ENCODE results near the gene NES. TPM values are rescaled to one million over a fixed set of nuclear protein-coding genes. Genes with fewer than 3 reads are reported as not detected.

Gene NES
- polyA plus RNA-seq, 1 of the 3 experiments (the other 2 are of a cell fraction), result 15.8 TPM

- TF ChIP-seq, protein P1, sequence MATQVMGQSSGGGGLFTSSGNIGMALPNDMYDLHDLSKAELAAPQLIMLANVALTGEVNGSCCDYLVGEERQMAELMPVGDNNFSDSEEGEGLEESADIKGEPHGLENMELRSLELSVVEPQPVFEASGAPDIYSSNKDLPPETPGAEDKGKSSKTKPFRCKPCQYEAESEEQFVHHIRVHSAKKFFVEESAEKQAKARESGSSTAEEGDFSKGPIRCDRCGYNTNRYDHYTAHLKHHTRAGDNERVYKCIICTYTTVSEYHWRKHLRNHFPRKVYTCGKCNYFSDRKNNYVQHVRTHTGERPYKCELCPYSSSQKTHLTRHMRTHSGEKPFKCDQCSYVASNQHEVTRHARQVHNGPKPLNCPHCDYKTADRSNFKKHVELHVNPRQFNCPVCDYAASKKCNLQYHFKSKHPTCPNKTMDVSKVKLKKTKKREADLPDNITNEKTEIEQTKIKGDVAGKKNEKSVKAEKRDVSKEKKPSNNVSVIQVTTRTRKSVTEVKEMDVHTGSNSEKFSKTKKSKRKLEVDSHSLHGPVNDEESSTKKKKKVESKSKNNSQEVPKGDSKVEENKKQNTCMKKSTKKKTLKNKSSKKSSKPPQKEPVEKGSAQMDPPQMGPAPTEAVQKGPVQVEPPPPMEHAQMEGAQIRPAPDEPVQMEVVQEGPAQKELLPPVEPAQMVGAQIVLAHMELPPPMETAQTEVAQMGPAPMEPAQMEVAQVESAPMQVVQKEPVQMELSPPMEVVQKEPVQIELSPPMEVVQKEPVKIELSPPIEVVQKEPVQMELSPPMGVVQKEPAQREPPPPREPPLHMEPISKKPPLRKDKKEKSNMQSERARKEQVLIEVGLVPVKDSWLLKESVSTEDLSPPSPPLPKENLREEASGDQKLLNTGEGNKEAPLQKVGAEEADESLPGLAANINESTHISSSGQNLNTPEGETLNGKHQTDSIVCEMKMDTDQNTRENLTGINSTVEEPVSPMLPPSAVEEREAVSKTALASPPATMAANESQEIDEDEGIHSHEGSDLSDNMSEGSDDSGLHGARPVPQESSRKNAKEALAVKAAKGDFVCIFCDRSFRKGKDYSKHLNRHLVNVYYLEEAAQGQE (IDR thresholded peaks at IDR 0.05; ENCODE audit: low read depth, low read length), result 0 out of 2 replicates have a peak, but pooled peaks have one; percentile 52
- peak; percentile 28; the same call in 1 of the 2 replicates for TF ChIP-seq PBX3 (IDR thresholded peaks at IDR 0.05)
- TF ChIP-seq TEAD4 (IDR thresholded peaks at IDR 0.05; ENCODE audit: borderline replicate concordance, insufficient read depth), result peak; percentile 56
- TF ChIP-seq GATA2 (CRISPR knock-in tag; IDR thresholded peaks at IDR 0.05), result no peak
- no peak for TF ChIP-seq ELF1 (IDR thresholded peaks at IDR 0.05)
- no peak for TF ChIP-seq CHD2 (IDR thresholded peaks at IDR 0.05; ENCODE audit: low read length, partially characterized antibody)
- TF ChIP-seq MEF2A (IDR thresholded peaks at IDR 0.05; ENCODE audit: borderline replicate concordance, low read depth), result no peak
- TF ChIP-seq, protein P2, sequence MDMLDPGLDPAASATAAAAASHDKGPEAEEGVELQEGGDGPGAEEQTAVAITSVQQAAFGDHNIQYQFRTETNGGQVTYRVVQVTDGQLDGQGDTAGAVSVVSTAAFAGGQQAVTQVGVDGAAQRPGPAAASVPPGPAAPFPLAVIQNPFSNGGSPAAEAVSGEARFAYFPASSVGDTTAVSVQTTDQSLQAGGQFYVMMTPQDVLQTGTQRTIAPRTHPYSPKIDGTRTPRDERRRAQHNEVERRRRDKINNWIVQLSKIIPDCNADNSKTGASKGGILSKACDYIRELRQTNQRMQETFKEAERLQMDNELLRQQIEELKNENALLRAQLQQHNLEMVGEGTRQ (IDR thresholded peaks at IDR 0.05; ENCODE audit: borderline replicate concordance, low read depth, low read length), result no peak
- TF ChIP-seq FOXJ3 (CRISPR knock-in tag; IDR thresholded peaks at IDR 0.05), result no peak
- TF ChIP-seq, protein P3, sequence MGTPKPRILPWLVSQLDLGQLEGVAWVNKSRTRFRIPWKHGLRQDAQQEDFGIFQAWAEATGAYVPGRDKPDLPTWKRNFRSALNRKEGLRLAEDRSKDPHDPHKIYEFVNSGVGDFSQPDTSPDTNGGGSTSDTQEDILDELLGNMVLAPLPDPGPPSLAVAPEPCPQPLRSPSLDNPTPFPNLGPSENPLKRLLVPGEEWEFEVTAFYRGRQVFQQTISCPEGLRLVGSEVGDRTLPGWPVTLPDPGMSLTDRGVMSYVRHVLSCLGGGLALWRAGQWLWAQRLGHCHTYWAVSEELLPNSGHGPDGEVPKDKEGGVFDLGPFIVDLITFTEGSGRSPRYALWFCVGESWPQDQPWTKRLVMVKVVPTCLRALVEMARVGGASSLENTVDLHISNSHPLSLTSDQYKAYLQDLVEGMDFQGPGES (IDR thresholded peaks at IDR 0.05; ENCODE audit: low read depth, low read length), result no peak
- no peak; the same call in 1 of the 2 replicates for TF ChIP-seq RXRA (IDR thresholded peaks at IDR 0.05; ENCODE audit: borderline replicate concordance, low read depth)
- no peak for TF ChIP-seq SMC3 (IDR thresholded peaks at IDR 0.05; ENCODE audit: low read depth, low read length)
- TF ChIP-seq RAD21 (IDR thresholded peaks at IDR 0.05; ENCODE audit: low read length), result no peak
- no peak for TF ChIP-seq FOXM1 (IDR thresholded peaks at IDR 0.05; ENCODE audit: low read depth)
Measured at GRCh38 chr1:156704930-156705320, 27.7 kb upstream of the NES start (continued).

Measured in SK-N-SH (cell line).